T47D (cell line): ENCODE results near the gene ZNF467.

ENCODE experiments used
- DNase-seq, 2 experiments: peaks; one replicate each; pipeline versions ENCODE4 v3.0.0 to v3.0.0-alpha.2; 2011 to 2012; ENCODE audit warnings: low read depth in 1 of 2, low spot score in 1 of 2
- JUND ChIP-seq: IDR thresholded peaks from 2 replicates; pipeline ENCODE4 v1.6.1; 2012; ENCODE audit warnings: low read depth
- in situ Hi-C: cut with HindIII; loops from 2 replicates; pipeline ENCODE4 v1.10.0; 2016; ENCODE audit warnings: low sequenced_read_pairs, low pct_unique_long_range_greater_than_20kb

ZNF467 gene

GRCh38 chr7:149789101-149789500 lies 15.7 kb upstream of the ZNF467 start:
- no peak for TF ChIP-seq JUND
- DNase-seq, result no peak

GRCh38 chr7:149788300-149788851 lies 15.0 kb upstream of the ZNF467 start:
- in situ Hi-C loops, result no loop called here
- no peak for TF ChIP-seq JUND

More at GRCh38 chr7:149789101-149789500, 15.7 kb upstream of the ZNF467 start:
- in situ Hi-C loops, result no loop called here

GRCh38 chr7:149787428-149788299 lies 14.3 kb upstream of the ZNF467 start:
- TF ChIP-seq JUND, result no peak
- in situ Hi-C loops, result no loop called here
- no peak for DNase-seq

More at GRCh38 chr7:149788300-149788851, 15.0 kb upstream of the ZNF467 start:
- DNase-seq, result no peak

- in situ Hi-C loops, result no loop called here
- DNase-seq, result no peak
- no peak for TF ChIP-seq JUND
Observed at GRCh38 chr7:149785983-149786382, 12.6 kb upstream of the ZNF467 start.

GRCh38 chr7:149785402-149785801 lies 12.0 kb upstream of the ZNF467 start:
- in situ Hi-C loops, result no loop called here
- DNase-seq, result no peak
- no peak for TF ChIP-seq JUND

- DNase-seq, result no peak
- TF ChIP-seq JUND, result no peak
- in situ Hi-C loops, result no loop called here
Observed at GRCh38 chr7:149784251-149784608, 10.8 kb upstream of the ZNF467 start.

- TF ChIP-seq JUND, result no peak
Observed at GRCh38 chr7:149783386-149784250, 10.2 kb upstream of the ZNF467 start.

GRCh38 chr7:149782682-149783345 lies 9.4 kb upstream of the ZNF467 start:
- in situ Hi-C loops, result no loop called here
- DNase-seq, result no peak
- TF ChIP-seq JUND, result no peak

More at GRCh38 chr7:149783386-149784250, 10.2 kb upstream of the ZNF467 start:
- DNase-seq, result no peak
- in situ Hi-C loops, result no loop called here

- no peak for TF ChIP-seq JUND
- no peak for DNase-seq
- in situ Hi-C loops, result no loop called here
Observed at GRCh38 chr7:149781921-149782320, 8.5 kb upstream of the ZNF467 start.

- no peak for TF ChIP-seq JUND
- in situ Hi-C loops, result no loop called here
- no peak for DNase-seq
Observed at GRCh38 chr7:149780636-149781419, 7.4 kb upstream of the ZNF467 start.

GRCh38 chr7:149780056-149780455 lies 6.7 kb upstream of the ZNF467 start:
- no peak for TF ChIP-seq JUND
- in situ Hi-C loops, result no loop called here
- no peak for DNase-seq

- TF ChIP-seq JUND, result no peak
- DNase-seq, result no peak
- in situ Hi-C loops, result no loop called here
Observed at GRCh38 chr7:149779502-149779805, 6.1 kb upstream of the ZNF467 start.
